HL-60/S4 treated with phorbol 12-myristate 13-acetate at 8.2 ng/mL for 4 days and 3 days (cell line): ENCODE measurements around the gene DNAH8.

ENCODE experiments used
- in situ Hi-C: fragments of 300-500 bp; cut with MboI; formaldehyde crosslinking; loops from 2 replicates; pipeline ENCODE4 v1.15.0; 2022; ENCODE audit warnings: low sequenced_read_pairs

DNAH8 gene

DNA sequence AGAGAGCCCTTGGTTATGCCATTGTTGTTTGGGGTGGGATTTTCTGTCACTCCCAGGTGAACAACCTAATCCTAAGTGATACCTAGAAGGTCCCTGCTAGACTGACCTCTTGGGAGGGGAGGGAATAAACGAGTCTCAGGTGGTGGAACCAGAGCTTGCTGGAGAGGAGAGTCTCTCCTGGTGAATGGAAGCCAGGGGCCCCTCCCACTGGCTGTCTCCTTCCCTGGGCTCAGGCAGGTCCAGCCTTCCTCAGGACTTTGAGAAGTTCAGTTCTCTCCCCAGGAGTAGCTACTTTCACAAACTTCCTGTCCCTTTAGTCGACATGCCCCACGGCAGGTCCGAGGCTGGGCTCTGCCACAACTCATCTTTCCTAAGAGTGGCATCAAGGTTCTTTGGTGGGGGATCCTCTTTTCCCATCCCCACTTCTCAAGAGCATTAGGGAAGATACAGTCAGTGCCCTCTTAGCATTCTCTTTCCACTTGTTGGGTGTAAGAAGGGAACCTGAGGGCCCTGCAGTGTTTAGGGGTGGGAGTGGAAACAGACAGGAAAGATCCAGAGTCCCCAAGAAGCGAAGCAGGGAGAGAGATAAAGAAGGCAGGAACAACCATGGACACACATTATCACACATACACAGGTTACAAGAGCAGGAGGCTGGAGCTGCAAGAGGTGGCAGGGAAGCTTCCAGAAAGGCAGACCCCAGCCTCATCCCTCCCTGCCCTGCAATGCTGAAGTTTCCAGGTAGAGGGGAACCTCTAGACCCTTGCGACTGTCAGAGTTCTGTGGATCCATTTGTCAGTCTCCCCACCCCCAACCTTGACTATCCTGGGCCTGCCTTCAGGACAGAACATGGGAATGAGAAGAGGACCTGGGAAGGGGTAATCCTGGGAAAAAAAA lies 332.6 kb downstream of the DNAH8 start:
- in situ Hi-C loops: no loop called here

DNA sequence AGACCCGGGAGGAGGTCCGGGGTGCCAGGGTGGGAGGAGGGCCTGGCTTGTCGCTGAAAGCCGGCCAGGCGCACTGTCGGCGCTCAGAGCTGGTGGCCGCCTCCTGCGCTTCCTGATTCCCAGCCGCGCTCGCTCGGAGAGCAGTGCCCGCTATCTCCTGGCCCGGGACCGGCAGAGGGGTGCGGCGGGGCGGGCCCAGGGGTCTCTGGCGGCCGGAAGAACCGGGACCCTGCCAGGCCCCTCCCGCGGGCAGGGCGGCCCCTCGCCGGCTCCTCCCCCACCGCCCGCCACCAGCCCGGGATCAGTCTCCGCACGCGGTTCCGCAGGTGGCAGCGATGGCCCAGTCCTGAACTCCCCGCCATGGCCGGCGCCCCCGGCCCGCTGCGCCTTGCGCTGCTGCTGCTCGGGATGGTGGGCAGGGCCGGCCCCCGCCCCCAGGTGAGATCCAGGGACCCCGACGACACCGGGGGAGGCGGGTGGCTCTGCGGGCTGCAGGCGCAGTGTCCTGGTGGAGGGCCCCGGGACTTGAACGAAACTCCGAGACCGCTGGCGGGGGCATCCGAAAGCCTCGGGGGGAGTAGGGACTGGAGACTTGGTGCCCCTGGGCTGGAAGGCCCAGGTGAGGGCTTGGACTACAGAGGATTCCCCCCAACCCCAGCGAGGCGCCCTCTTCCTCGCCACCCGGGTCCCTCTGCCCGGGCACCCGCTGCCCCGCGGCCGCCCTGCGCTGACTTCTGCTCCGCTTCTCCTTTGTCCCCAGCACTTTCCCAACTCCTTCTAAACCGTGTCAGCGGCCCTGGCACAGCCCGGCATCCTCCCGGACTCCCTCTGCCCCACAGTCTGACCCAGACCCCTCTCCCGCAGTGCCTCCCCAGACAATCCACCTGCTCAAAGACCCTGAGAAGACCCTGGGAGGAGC lies 333.6 kb downstream of the DNAH8 start, which contains the start of gene GLP1R:
Gene GLP1R (plus strand): TSS at position 301 of the 919 bp plus-strand sequence. CDS start 60 bp downstream, at position 361.
- in situ Hi-C loops: no loop called here

DNA sequence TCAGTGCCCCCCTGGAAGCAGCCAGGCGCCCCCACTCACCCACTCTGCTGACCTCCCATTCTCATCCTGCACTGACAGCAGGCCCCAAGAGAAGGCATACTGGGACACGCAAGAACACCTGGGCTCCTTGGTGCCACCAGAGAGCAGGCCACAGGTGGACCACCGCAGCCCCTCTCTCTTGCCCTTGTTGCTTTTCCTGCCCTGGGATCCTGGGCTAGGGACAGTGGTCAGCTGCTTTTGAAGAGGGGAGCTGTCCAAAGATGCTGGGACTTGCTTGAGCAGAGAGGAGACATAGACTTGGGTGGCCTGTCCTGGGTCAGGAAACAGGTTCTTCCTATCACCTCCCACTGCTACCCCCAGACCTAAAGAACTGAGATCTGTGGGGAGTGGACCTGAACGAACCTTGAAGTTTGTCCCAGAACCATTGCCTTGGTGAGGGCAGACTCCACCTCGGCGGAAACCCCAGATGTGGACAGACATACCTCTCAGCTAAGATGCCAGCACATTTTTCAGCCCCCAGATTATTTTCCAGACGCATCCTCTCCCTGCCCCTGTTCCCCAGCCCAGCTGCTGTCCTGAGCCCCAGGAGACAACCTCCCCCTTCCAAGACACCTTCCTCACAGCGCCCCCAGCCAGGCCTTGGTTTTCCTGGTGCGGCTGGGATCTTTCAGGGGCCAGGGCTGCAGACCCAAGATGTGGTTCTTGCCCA lies 334.6 kb downstream of the DNAH8 start:
- in situ Hi-C loops: no loop called here

DNA sequence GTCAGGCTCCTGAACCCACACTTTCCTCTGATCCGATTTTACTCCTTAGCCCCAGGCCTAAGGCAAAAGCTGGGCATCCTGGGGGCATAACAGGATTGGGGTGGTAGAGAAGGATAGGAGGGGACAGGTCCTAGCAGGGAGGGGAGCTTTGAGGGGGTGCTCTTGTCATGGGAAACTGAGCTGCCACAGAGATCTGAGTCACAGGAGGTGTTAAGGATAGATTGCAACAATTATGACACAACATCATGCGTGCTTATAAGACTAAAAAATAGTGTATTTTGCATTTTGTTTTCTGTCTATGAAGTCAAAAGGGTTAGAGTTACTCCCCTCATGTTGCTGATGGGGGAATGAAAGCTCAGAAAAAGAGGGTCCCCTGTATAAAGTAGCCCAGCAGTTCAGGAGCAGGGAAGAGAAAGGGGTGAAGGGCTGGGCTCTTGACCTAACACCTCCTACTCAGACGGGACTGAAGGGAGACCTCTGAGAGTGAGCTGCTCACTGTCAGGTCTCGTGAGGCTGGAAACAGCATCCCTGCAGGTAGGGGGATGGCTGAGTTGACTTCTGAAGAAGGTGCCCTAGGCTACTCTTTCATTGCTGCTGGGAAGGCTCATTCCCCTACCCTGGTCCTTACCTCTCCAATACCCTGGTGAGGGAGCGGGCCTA lies 335.5 kb downstream of the DNAH8 start:
- in situ Hi-C loops: no loop called here

DNA sequence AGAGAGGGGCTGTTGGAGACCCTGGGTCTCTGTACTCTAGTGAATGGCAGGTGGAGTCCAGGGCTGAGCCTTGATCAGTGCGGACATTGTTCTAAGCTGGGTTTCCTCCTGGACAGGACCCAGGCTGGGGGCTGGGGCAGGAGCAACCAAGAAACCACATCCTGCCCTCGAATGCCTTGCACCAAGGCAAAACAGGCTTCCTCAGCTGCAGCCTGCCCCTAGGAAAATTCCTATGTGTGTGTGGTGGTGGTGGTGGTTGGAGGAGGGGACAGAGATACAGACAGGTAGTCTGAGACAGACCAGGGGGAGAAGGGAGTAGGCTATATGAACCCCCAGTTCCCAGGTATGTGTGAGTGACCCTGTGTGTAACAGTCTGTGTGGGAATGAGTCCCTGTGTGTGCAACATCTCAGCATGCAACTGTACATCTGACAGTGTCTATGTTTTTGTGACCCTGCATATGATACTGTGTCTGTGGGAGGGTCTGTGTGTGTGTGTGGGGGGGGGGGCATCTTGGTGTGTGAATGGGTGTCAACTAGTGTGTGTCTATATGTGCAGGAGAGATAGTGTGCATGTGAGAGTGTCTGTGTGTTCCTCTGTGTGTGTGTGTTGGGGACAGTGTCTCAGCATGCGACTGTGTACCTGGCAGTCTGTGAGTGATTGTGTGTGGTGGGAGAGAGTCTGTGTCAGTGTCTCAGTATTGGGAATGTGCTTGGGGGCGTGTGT lies 336.4 kb downstream of the DNAH8 start:
- in situ Hi-C loops: no loop called here

DNA sequence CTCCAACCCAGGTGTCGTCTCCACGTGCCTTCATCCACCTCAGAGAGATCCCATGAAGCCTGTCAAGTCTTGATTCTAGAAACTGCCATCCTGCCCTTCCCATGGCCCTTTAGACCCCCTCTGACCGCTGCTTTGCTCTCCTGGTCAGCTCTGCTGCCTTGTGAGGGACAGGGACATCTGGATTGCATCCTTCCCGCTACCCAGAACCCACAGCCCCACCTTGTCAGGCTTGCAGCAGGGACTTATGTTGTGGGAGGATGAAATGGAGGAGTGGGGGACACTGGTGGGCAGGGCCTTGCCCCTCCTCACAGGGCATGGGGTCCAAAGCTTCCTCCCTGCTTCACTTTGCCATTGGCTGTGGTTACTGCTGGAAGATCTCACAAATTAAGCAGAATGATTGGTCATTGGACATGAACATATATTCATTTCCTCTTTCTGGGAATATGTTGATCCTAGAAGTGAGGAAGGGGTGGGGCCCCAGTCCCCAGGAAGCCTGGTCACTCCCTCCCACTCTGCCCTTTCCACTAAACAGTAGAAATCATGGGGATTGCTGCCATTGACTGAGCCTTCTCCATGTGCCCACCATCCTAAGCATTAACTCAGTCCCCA lies 338.0 kb downstream of the DNAH8 start:
- in situ Hi-C loops: no loop called here

DNA sequence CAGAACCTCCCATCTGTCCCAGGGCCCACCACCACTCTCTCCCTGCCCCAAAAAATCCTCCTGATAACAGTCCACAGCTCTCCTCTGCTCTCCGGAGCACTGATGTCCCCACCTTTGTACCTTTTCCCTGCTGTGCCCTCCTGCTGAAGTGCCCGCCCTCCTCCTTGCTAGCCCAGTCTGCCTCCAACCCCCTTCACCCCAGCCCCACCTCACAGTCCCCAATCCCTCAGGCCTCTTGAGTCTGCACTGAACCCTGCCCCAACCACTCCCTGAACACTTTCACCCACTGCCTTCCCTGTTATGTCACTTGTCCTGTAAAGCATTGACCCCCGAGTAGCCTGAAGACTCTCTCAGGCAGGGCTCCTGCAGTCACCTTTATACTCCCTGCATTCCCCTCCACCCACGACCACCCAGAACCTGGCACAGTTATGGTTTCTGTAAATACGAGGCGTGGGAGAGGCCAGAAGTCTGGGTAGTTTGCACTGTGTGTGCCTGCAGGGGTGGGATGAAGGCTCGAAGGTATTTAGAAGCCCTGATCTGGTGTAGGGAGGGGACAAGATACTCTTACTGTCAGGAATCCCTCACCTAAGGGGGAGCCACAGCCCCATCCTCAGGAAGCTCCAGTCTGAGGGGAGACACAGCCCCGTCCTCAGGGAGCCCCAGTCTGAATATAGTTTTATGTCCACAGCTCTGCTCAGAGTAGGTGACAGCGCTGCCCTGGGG lies 338.9 kb downstream of the DNAH8 start:
- in situ Hi-C loops: no loop called here

DNA sequence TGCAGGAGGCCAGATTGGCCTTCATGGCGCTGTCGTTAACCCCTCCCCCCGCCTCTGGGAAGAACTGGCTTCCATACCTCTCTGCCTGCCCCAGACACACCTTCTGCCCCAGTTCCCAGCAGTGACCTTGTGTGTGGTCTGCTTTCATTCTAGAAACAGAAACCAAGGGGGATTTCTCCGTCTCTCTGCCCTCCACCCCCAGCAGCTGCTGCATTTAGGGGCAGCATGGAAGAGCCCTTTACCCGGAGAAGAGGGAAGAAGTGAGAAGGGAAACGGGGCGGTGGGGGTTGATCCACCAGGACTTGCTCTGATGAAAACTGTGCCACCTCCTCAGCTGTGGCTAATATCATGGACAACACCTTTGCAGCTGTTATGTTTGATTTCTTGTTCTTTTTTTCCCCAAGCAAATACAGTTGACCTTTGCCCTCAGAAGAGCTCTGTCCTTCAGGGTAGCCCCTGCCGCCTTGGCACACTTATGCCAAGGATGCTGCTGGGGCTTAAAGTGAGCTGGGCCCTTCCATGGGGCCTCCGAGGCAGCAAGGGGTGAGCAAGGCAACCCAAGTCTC lies 339.5 kb downstream of the DNAH8 start:
- in situ Hi-C loops: no loop called here

DNA sequence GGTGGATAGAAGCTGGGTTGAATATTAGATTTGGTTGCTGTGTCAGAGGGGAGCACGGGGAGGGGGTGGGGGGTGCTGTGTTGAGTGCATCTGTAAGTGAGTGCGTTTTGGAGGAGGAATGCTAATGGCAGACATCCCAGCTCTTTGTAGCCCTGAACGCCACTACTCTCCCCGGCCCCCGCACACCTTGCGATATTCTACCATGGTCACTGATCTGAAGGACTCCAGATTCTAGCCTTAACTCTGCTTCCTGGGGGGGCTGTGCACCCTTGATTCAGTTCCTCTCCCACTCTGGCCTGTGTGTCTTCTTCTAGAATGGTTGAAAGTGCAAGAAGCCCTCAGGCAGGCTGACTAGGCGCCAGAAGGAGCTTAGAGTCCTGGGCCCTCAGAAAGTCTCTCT lies 340.6 kb downstream of the DNAH8 start:
- in situ Hi-C loops: no loop called here

DNA sequence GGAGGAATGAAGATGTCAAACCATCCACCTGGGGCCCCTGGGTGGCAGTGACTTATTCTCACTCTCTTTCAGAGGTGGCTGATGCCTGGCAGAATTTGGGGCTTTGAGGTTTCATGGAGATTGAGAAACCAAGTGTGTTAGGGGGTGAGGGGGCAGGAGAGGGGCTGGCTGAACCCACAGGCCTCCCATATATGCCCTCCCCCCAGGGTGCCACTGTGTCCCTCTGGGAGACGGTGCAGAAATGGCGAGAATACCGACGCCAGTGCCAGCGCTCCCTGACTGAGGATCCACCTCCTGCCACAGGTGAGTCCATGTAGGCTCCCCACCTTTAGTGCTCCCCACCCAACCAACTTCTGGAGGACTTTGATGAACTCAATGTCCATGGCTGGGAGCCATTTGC lies 341.1 kb downstream of the DNAH8 start:
- in situ Hi-C loops: no loop called here

DNA sequence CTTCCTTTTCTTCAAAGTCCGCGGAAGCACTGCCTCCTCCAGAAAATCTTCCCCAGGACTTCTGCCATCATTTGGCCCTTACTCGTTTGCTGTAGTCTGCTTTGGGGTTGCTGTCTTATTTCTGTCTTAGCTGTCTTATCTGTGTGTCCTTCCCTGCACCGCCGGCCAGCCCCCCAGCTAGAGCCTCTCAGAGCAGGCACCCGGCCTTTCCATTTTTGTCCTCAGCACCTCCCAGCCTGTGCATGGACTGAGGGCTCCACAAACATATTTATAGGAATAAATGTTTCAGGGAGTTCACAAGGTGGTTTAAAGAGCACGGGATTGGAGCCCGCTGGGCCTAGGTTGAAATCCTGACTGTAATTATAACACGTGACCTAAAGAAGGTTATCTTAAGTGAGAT lies 341.6 kb downstream of the DNAH8 start:
- in situ Hi-C loops: no loop called here

DNA sequence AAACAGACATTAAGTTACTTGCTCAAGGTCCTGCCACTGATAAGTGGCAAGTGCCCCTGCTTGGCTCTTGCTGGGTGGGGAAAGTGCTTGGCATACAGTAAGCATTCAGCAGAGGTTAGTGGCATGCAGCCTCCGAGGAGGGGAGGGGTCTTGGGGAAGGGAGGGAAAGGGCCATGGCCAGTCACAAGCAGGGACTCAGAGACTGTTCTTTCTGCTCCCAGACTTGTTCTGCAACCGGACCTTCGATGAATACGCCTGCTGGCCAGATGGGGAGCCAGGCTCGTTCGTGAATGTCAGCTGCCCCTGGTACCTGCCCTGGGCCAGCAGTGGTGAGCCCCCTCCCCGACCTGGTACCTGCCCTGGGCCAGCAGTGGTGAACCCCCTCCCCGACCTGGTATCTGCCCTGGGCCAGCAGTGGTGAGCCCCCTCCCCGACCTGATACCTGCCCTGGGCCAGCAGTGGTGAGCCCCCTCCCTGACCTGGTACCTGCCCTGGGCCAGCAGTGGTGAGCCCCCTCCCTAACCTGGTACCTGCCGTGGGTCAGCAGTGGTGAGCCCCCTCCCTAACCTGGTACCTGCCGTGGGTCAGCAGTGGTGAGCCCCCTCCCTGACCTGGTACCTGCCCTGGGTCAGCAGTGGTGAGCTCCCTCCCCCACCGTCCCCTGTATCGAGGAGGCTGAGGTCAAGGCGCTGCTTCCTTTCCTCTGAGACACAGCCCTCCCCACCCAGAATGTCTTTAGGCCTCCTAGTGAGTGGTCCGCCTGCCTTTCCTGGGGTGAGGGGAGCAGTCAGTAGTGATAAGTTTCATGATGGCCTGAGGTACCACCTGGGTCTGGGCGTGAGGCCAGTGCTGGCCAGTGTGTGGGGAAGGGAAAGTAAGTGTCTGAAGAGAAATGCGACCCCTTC lies 342.4 kb downstream of the DNAH8 start:
- in situ Hi-C loops: no loop called here

DNA sequence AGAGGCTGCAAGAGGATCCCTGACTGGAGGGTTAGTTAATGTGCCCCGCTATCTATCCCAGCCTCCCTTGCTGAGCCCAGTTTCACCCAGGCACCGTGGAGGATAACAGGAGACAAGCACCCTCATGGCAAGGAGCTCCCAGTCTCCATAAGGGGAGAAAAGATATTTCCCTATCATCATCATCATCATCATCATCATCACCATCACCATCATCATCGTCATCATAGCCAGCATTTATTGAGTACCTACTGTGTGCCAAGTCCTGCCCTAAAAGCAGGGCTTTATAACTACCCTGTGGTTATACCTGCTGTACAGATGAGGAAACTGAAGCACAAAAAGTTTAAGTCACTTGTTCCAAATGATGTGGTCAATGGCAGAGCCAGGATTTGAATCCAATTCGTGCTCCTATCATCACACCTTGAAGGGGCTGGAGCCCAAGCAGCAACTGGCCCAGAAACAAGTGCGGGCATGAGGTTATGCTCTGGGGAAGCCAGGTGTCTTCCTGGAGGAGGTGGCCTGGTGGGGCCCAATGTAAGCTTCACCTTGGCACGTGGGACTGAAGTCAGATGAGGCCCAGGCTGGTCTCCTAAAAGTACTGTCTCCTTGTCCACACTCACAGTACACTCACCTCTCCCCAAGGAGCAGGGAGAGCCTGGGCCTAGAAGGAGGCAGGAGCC lies 343.5 kb downstream of the DNAH8 start:
- in situ Hi-C loops: no loop called here

DNA sequence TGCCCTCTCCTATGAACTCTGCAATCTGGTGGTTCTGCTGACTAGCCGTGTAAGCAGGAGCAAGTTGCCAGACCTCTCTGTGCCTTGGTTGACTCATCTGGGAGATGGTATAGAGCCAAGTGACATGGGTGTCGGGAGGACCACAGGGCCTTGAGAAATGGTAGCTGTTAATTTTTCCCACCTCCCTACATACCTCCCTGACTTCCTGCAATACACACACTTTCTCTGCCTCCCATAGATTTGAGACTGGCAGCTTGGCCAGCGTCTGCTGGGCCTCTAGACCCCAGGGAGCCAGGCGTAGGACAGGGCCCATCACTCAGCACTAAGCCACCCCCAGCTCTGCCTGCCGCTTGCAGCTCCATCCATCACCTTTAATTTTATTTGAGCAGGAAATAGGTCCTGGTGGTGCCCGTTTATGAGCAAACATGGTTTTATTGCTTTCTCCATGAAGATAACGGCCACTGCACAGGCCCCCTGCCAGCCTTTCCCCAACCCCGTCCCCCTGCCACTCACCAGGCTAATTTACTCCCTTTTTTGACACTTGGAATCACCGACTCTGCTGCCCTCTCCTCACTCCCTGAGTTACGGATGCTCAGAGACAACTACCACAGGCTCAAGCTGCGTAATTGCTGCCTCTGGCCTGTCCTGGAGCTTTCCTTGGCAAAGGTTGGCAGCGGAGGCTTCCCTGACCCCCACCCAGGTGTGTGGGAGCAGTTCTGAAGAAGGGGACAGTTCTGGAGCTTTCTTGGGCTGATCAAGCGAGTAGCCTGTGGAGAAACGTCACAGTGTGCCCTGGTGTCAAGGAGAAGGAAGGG lies 344.6 kb downstream of the DNAH8 start:
- in situ Hi-C loops: no loop called here

DNA sequence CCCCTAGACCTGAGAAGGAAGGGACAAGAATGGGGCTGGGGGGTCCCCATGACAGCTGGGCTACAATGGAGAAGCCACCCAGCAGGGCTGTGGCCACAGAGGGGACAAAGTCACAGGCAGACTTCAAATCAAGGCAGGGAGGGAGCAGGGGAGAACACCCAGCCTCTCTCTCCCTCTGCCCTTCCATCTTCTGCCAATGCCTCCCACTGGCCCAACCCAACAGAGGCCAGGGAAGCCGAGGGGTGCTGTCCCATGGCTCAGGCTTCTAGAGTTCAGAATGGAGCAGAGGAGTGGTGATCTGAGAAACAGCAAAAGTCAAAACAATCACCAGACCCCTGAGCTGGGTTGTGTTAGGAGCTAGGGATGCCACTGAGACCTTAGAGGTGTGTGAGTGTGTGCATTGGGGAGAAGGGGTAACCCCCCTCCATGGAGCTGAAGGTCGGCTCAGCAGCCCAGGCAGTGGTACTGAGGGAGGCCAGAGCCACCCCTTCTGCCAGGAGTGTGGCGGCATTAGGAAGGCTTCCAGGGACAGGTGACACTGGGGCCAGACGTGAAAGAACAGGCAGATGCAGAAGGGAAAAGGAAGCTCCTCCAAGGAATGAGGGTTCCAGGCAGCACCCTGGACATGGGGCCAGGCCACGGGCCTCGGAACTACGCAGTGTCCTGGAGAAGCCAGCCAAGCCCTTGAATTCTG lies 345.5 kb downstream of the DNAH8 start:
- in situ Hi-C loops: no loop called here

DNA sequence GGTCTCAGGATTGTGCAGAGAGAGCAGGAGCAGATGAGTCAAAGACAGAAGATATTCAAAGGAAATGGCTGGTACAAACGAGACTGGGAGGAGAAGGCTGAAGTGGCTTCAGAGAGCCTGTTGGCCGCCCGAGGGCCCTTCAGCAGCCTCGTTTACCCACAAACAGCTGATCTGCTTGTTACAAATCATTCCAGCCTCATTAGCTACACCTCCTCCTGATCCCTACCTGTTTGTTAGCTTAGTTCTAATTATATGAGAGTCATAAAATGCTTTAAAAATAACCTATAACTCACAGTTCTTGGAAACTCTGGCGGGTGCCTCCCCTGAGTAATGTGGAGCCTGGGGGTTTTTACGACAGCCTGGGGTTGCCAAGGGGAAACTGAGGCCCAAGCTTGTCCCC lies 346.1 kb downstream of the DNAH8 start:
- in situ Hi-C loops: no loop called here
